Psoas muscle (tissue), 8 donors: ENCODE measurements around the gene TNIP2. TPM values are rescaled to one million over a fixed set of nuclear protein-coding genes. Genes with fewer than 3 reads are reported as not detected.
"Not testable (repeated sequence)": the region's sequence is repeated elsewhere in the genome, so short reads cannot be mapped to it uniquely, and the experiment has no call there.

Source experiments
- ATAC-seq, 4 donors: fragments of 200-7000 bp; cut with Tn5 transposase; one replicate each; pipeline ENCODE4 v1.9.1; 2020; ENCODE audit warnings: moderate library complexity in 3 of 4, mild to moderate bottlenecking in 2 of 4
- DNase-seq, 2 donors: peaks; one replicate each; pipeline ENCODE4 v3.0.0-alpha.2; 2020
- H3K27ac ChIP-seq: fragments of 200-600 bp; one replicate; pipeline ENCODE4 v1.8.0; 2022
- H3K27me3 ChIP-seq, 3 donors: fragments of 200-600 bp in 1 of 3; one replicate each; pipeline versions ENCODE4 v1.6.1 to v1.8.0; 2013 to 2022; ENCODE audit warnings: low read length in 2 of 3, mild to moderate bottlenecking in 2 of 3, moderate library complexity in 1 of 3; ENCODE audit not compliant: insufficient read depth in 3 of 3
- H3K36me3 ChIP-seq, 2 donors: fragments of 200-600 bp in 1 of 2; one replicate each; pipeline versions ENCODE4 v1.6.1 to v1.8.0; 2013 to 2022; ENCODE audit warnings: low read depth in 1 of 2, mild to moderate bottlenecking in 1 of 2, moderate library complexity in 1 of 2; ENCODE audit not compliant: insufficient read depth in 1 of 2
- H3K4me1 ChIP-seq: fragments of 200-600 bp; one replicate; pipeline ENCODE4 v1.8.0; 2022
- H3K4me3 ChIP-seq: fragments of 200-600 bp; one replicate; pipeline ENCODE4 v1.8.0; 2022; ENCODE audit warnings: mild to moderate bottlenecking
- H3K9me3 ChIP-seq: fragments of 200-600 bp; one replicate; pipeline ENCODE4 v1.8.0; 2022
- CTCF ChIP-seq: fragments of 200-600 bp; IDR thresholded peaks from one replicate; pipeline ENCODE4 v1.8.0; 2022; ENCODE audit warnings: antibody characterized with exemption
- WGBS, 3 donors: extraction: QIAGEN DNeasy Blood & Tissue Kit; methylation state at CpG; one replicate each; pipeline versions ENCODE4 v1.1.6 to v1.1.7; 2013; 5-methylcytosine and 5-hydroxymethylcytosine counted together
- intact Hi-C, 2 donors: fragments of 100-400 bp; cut with DNase I; formaldehyde crosslinking; loops; one replicate each; pipeline versions ENCODE4 v1.11.0 to v1.14.2; 2022
- polyA plus RNA-seq, 3 donors: library from polyadenylated mRNA; stranded (reverse); fragments of 200-250 nt; gene quantifications; one replicate each; pipeline ENCODE4 v1.2.3, GENCODE V29; 2013
- total RNA-seq, 4 donors: library from RNA; stranded (reverse); fragmentation: NEBNext Ultra II Directional in 2 of 4; extraction: Animal tissue kit (Norgen Biotek cat#: 25700) in 2 of 4; gene quantifications; one replicate each; pipeline versions ENCODE4 v1.2.1 to v1.2.4, GENCODE V29; 2021 to 2023
- donor health status: healthy with polysubstance abuse.
- donor health status: DM: no; HTN: no; CAD: no; lungs with moderate emphysema.
- donor health status: Bipolar disorder and iron deficiency.
- donor health status: healthy.
- donor health status: DM: yes; HTN: yes; CAD: no.
- donor health status: DM: no; HTN: no; CAD: no.
- donor health status: DM: no; HTN: no; CAD: no.
- donor health status: DM: yes; HTN: yes; CAD: no.

TNIP2 gene
- total and polyA plus RNA-seq, 7 donors, result 16.3 to 66.2 (median 44.6) TPM

- DNase-seq (no peak), ATAC-seq (no peak)
- peaks cover 19% of the 10 kb centered on the region for H3K4me1 ChIP-seq
- 84 to 88% (median 88%) methylated on average over 4 of the region's 4 CpGs for WGBS, 3 donors
- no peak overlapping the region for H3K4me3 ChIP-seq
- intact Hi-C loops, result no loop called here
- H3K36me3 ChIP-seq, result no peaks in the 10 kb centered on the region
- no peak overlapping the region for H3K27ac ChIP-seq
- no peaks in the 10 kb centered on the region for H3K27me3 ChIP-seq
- TF ChIP-seq CTCF, result no peak
- no peaks in the 10 kb centered on the region for H3K9me3 ChIP-seq
Measured at GRCh38 chr4:2783790-2784189, 27.7 kb upstream of the TNIP2 start.

GRCh38 chr4:2781911-2782310, 25.8 kb upstream of the TNIP2 start:
- H3K36me3 ChIP-seq, result no peaks in the 10 kb centered on the region
- H3K4me3 ChIP-seq, result no peak overlapping the region
- intact Hi-C loops, result no loop called here
- ATAC-seq (no peak), DNase-seq (no peak)
- TF ChIP-seq CTCF, result no peak
- H3K4me1 ChIP-seq, result no peaks in the 10 kb centered on the region
- WGBS, 3 donors, result 89 to 91% (median 90%) methylated on average over 10 of the region's 10 CpGs
- H3K27me3 ChIP-seq, result no peaks in the 10 kb centered on the region
- no peaks in the 10 kb centered on the region for H3K9me3 ChIP-seq
- no peak overlapping the region for H3K27ac ChIP-seq

GRCh38 chr4:2780643-2781042, 24.5 kb upstream of the TNIP2 start:
- H3K27ac ChIP-seq, H3K4me3 ChIP-seq, ATAC-seq, H3K9me3 ChIP-seq, H3K4me1 ChIP-seq, DNase-seq, intact Hi-C loops, H3K36me3 ChIP-seq, H3K27me3 ChIP-seq: not testable (repeated sequence)
- WGBS, 3 donors, result 91 to 96% (median 94%) methylated on average over 5 of the region's 5 CpGs

GRCh38 chr4:2771264-2771663, 15.1 kb upstream of the TNIP2 start:
- peak in 1 of 2 donors; percentile 8 for DNase-seq
- H3K4me3 ChIP-seq, result no peak overlapping the region
- 92 to 96% (median 94%) methylated on average over 3 of the region's 3 CpGs for WGBS, 3 donors
- intact Hi-C loops, result no loop called here
- no peaks in the 10 kb centered on the region for H3K9me3 ChIP-seq
- TF ChIP-seq CTCF, result no peak
- no peaks in the 10 kb centered on the region for H3K36me3 ChIP-seq
- H3K27ac ChIP-seq, result no peak overlapping the region
- no peak for ATAC-seq
- H3K27me3 ChIP-seq, result no peaks in the 10 kb centered on the region
- H3K4me1 ChIP-seq, result no peaks in the 10 kb centered on the region

- DNase-seq (peak in 1 of 2 donors; percentile 58), ATAC-seq (peak; percentile 54 to 79 (median 66))
- Histone ChIP-seq H3K9me3 (no peaks in the 10 kb centered on the region), H3K4me3 (no peak overlapping the region), H3K27me3 (no peaks in the 10 kb centered on the region), H3K27ac (no peak overlapping the region), H3K36me3 (no peaks in the 10 kb centered on the region), H3K4me1 (peaks cover 5% of the 10 kb centered on the region)
- intact Hi-C loops, result loop anchor here in 1 of 2 donors (5.0 to 10.0 kb wide), 3 partner anchors 43 to 266 kb away; no protein-coding TSS in a partner anchor
- TF ChIP-seq CTCF, result no peak
- WGBS, 3 donors, result 33 to 36% (median 33%) methylated on average over 14 to 15 of the region's 15 CpGs
Measured at GRCh38 chr4:2768921-2769336, 12.8 kb upstream of the TNIP2 start.
